WTC11 (cell line): ENCODE results near the gene SLC16A10.

Experiments used
- ELF4 ChIP-seq: sonication (generic); formaldehyde crosslinking; IDR thresholded peaks from 2 replicates; pipeline ENCODE4 v1.8.1; 2022; ENCODE audit warnings: low read depth, mild to moderate bottlenecking, moderate library complexity, missing genetic modification reagents
- USF2 ChIP-seq: sonication (generic); formaldehyde crosslinking; IDR thresholded peaks from 2 replicates; pipeline ENCODE4 v1.8.1; 2023; ENCODE audit warnings: mild to moderate bottlenecking, missing genetic modification reagents, moderate library complexity

GRCh38 chr6:111090766-111091165 is 3.5 kb downstream of the SLC16A10 start:
- TF ChIP-seq USF2 (CRISPR knock-in tag): no peak
- no peak for TF ChIP-seq ELF4 (CRISPR knock-in tag)
